ENCODE data around the gene NLRP2B. TPM values are rescaled to one million over a fixed set of nuclear protein-coding genes. Genes with fewer than 3 reads are reported as not detected.
"Not testable (repeated sequence)": the region's sequence is repeated elsewhere in the genome, so short reads cannot be mapped to it uniquely, and the experiment has no call there.

NLRP2B gene
- polyA plus RNA-seq (2013): not detected in 2 replicates

- Histone ChIP-seq H3K27me3 (ENCODE audit: insufficient read depth, low read length) (no peaks in the 10 kb centered on the region), H3K36me3 (ENCODE audit: control insufficient read depth in 1 of 2, insufficient read depth in 2 of 2, low read length in 2 of 2) (no peaks in the 10 kb centered on the region), H4K91ac (ENCODE audit: low read depth, low read length) (no peak within 1 kb of the TSS), H2BK120ac (ENCODE audit: insufficient read depth, low read length, poor library complexity) (no peak within 1 kb of the TSS), H3K4me2 (ENCODE audit: low read length) (no peak within 1 kb of the TSS), H3K4ac (ENCODE audit: low read depth, low read length) (no peak within 1 kb of the TSS), H2AFZ (ENCODE audit: insufficient read depth, low read length, poor library complexity) (no peak within 1 kb of the TSS), H3K18ac (ENCODE audit: low read length) (no peak within 1 kb of the TSS), H3K4me3 (ENCODE audit: low read depth, low read length) (no peak within 1 kb of the TSS), H4K12ac (ENCODE audit: low read depth, low read length) (no peak within 1 kb of the TSS), H2BK12ac (ENCODE audit: low read length) (no peak within 1 kb of the TSS), H3K9me3 (ENCODE audit: insufficient read depth, low read depth, low read length) (peaks cover 1% of the 10 kb centered on the region), H3K23ac (ENCODE audit: low read length) (no peak within 1 kb of the TSS), H3K4me1 (ENCODE audit: control insufficient read depth in 1 of 2, insufficient read depth in 2 of 2, low read length in 2 of 2) (no peaks in the 10 kb centered on the region), H3K79me2 (ENCODE audit: control insufficient read depth, insufficient read depth, low read length, poor library complexity) (no peaks in the 10 kb centered on the region), H3K9ac (ENCODE audit: low read length) (no peak within 1 kb of the TSS), H4K8ac (ENCODE audit: low read depth, low read length) (no peak within 1 kb of the TSS), H2AK5ac (ENCODE audit: low read length) (no peak within 1 kb of the TSS), H2BK5ac (ENCODE audit: low read depth, low read length, poor library complexity) (no peak within 1 kb of the TSS), H3K79me1 (ENCODE audit: low read length) (no peaks in the 10 kb centered on the region), H3K14ac (ENCODE audit: low read length) (no peak within 1 kb of the TSS), H3K27ac (ENCODE audit: low read depth, low read length) (no peak within 1 kb of the TSS)
- WGBS (ENCODE audit: extremely low coverage, insufficient coverage, insufficient read length): no CpG with 5 or more reads among the region's 6 CpGs
- no peak for DNase-seq
Observed at GRCh38 chrX:57680160-57680559, at the start of gene NLRP2B. TSS of gene NLRP2B (minus strand) at chrX:57680260.

- H3K4ac ChIP-seq (ENCODE audit: low read depth, low read length); H3K4me2 ChIP-seq (ENCODE audit: low read length); H3K4me3 ChIP-seq (ENCODE audit: low read depth, low read length); H3K14ac ChIP-seq (ENCODE audit: low read length); H3K9ac ChIP-seq (ENCODE audit: low read length); H2BK12ac ChIP-seq (ENCODE audit: low read length); H3K36me3 ChIP-seq (ENCODE audit: control insufficient read depth in 1 of 2, insufficient read depth in 2 of 2, low read length in 2 of 2); H3K79me1 ChIP-seq (ENCODE audit: low read length); H3K4me1 ChIP-seq (ENCODE audit: control insufficient read depth in 1 of 2, insufficient read depth in 2 of 2, low read length in 2 of 2); H2BK5ac ChIP-seq (ENCODE audit: low read depth, low read length, poor library complexity); H2AK5ac ChIP-seq (ENCODE audit: low read length); H3K9me3 ChIP-seq (ENCODE audit: insufficient read depth, low read depth, low read length); H3K79me2 ChIP-seq (ENCODE audit: control insufficient read depth, insufficient read depth, low read length, poor library complexity); H2AFZ ChIP-seq (ENCODE audit: insufficient read depth, low read length, poor library complexity); H4K91ac ChIP-seq (ENCODE audit: low read depth, low read length); H2BK120ac ChIP-seq (ENCODE audit: insufficient read depth, low read length, poor library complexity); H3K27me3 ChIP-seq (ENCODE audit: insufficient read depth, low read length); H3K27ac ChIP-seq (ENCODE audit: low read depth, low read length); H4K12ac ChIP-seq (ENCODE audit: low read depth, low read length); H4K8ac ChIP-seq (ENCODE audit: low read depth, low read length); H3K18ac ChIP-seq (ENCODE audit: low read length); DNase-seq; H3K23ac ChIP-seq (ENCODE audit: low read length): not testable (repeated sequence)
- no CpG with 5 or more reads among the region's 3 CpGs for WGBS (ENCODE audit: extremely low coverage, insufficient coverage, insufficient read length)
Observed at GRCh38 chrX:57725995-57726394, 45.9 kb upstream of the NLRP2B start.

GRCh38 chrX:57681341-57681740, 1.3 kb upstream of the NLRP2B start:
- Histone ChIP-seq H3K4ac (ENCODE audit: low read depth, low read length) (no peak overlapping the region), H3K79me1 (ENCODE audit: low read length) (no peaks in the 10 kb centered on the region), H2AFZ (ENCODE audit: insufficient read depth, low read length, poor library complexity) (no peak overlapping the region), H2AK5ac (ENCODE audit: low read length) (no peak overlapping the region), H3K4me3 (ENCODE audit: low read depth, low read length) (no peak overlapping the region), H4K8ac (ENCODE audit: low read depth, low read length) (no peak overlapping the region), H2BK120ac (ENCODE audit: insufficient read depth, low read length, poor library complexity) (no peak overlapping the region), H3K14ac (ENCODE audit: low read length) (no peak overlapping the region), H4K12ac (ENCODE audit: low read depth, low read length) (no peak overlapping the region), H3K79me2 (ENCODE audit: control insufficient read depth, insufficient read depth, low read length, poor library complexity) (no peaks in the 10 kb centered on the region), H2BK12ac (ENCODE audit: low read length) (no peak overlapping the region), H3K27me3 (ENCODE audit: insufficient read depth, low read length) (no peaks in the 10 kb centered on the region), H3K9me3 (ENCODE audit: insufficient read depth, low read depth, low read length) (peaks cover 1% of the 10 kb centered on the region), H3K9ac (ENCODE audit: low read length) (no peak overlapping the region), H3K4me2 (ENCODE audit: low read length) (no peak overlapping the region), H3K23ac (ENCODE audit: low read length) (no peak overlapping the region), H4K91ac (ENCODE audit: low read depth, low read length) (no peak overlapping the region), H3K18ac (ENCODE audit: low read length) (no peak overlapping the region), H3K36me3 (ENCODE audit: control insufficient read depth in 1 of 2, insufficient read depth in 2 of 2, low read length in 2 of 2) (no peaks in the 10 kb centered on the region), H3K27ac (ENCODE audit: low read depth, low read length) (no peak overlapping the region), H2BK5ac (ENCODE audit: low read depth, low read length, poor library complexity) (no peak overlapping the region), H3K4me1 (ENCODE audit: control insufficient read depth in 1 of 2, insufficient read depth in 2 of 2, low read length in 2 of 2) (no peaks in the 10 kb centered on the region)
- DNase-seq: no peak
- no CpG with 5 or more reads among the region's 2 CpGs for WGBS (ENCODE audit: extremely low coverage, insufficient coverage, insufficient read length)

- Histone ChIP-seq H4K12ac (ENCODE audit: low read depth, low read length) (no peak overlapping the region), H3K79me1 (ENCODE audit: low read length) (no peaks in the 10 kb centered on the region), H4K91ac (ENCODE audit: low read depth, low read length) (no peak overlapping the region), H3K14ac (ENCODE audit: low read length) (no peak overlapping the region), H4K8ac (ENCODE audit: low read depth, low read length) (no peak overlapping the region), H2AK5ac (ENCODE audit: low read length) (no peak overlapping the region), H3K9ac (ENCODE audit: low read length) (no peak overlapping the region), H2BK12ac (ENCODE audit: low read length) (no peak overlapping the region), H3K4me2 (ENCODE audit: low read length) (no peak overlapping the region), H3K4ac (ENCODE audit: low read depth, low read length) (no peak overlapping the region), H3K18ac (ENCODE audit: low read length) (no peak overlapping the region), H3K9me3 (ENCODE audit: insufficient read depth, low read depth, low read length) (peaks cover 1% of the 10 kb centered on the region), H2BK120ac (ENCODE audit: insufficient read depth, low read length, poor library complexity) (no peak overlapping the region), H3K23ac (ENCODE audit: low read length) (no peak overlapping the region), H3K4me1 (ENCODE audit: control insufficient read depth in 1 of 2, insufficient read depth in 2 of 2, low read length in 2 of 2) (no peaks in the 10 kb centered on the region), H3K27ac (ENCODE audit: low read depth, low read length) (no peak overlapping the region), H3K79me2 (ENCODE audit: control insufficient read depth, insufficient read depth, low read length, poor library complexity) (no peaks in the 10 kb centered on the region), H3K4me3 (ENCODE audit: low read depth, low read length) (no peak overlapping the region), H3K36me3 (ENCODE audit: control insufficient read depth in 1 of 2, insufficient read depth in 2 of 2, low read length in 2 of 2) (no peaks in the 10 kb centered on the region), H3K27me3 (ENCODE audit: insufficient read depth, low read length) (no peaks in the 10 kb centered on the region), H2AFZ (ENCODE audit: insufficient read depth, low read length, poor library complexity) (no peak overlapping the region), H2BK5ac (ENCODE audit: low read depth, low read length, poor library complexity) (no peak overlapping the region)
- no CpG with 5 or more reads among the region's 37 CpGs for WGBS (ENCODE audit: extremely low coverage, insufficient coverage, insufficient read length)
- no peak for DNase-seq
Observed at GRCh38 chrX:57678686-57679428, 1.2 kb downstream of the NLRP2B start.
